GM21423 (cell line): Measurements from ENCODE around the gene ENO1.
"Not testable (repeated sequence)": the region's sequence is repeated elsewhere in the genome, so short reads cannot be mapped to it uniquely, and the experiment has no call there.

ENCODE experiments used
- ATAC-seq: cut with Tn5 transposase; IDR thresholded peaks from one replicate; pipeline ENCODE4 v1.9.1; 2021; ENCODE audit warnings: mild to moderate bottlenecking, moderate library complexity; ENCODE audit not compliant: unreplicated experiment

Gene ENO1

DNA sequence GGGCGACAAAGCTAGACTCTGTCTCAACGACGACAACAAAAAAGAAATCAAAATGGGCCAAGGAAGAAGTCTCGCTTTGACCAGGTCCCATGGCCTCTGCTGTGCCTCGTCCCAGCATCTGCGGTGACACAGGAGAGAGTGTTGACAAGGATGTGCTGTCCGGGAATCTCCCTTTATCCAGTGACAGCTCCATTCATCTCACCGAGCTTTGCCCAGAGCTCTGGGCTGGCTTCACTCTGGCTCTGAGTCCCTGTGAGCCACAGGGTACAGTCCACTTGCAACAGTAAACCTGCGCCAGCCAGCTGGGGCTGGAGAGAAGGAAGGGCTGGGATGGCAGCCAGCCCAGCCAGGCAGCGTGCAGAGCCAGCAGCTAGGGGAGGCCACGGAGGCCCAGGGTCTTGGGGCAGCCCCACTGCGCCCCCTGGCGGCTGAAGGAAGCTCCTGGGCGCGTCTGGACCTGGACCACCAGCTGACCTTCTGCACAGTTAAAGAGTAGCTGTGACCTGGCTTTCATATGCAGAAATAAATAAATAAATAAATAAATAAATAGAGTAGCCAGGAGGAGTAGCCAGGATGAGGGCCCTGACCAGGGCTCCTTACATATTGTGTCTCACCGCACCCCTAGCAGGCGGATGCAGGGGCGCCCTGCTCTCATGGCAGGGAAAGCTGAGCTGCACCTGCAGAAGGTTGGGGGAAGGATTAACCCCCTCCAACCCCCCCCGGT, 29.7 kb downstream of the ENO1 start:
- peak; percentile 68 for ATAC-seq

DNA sequence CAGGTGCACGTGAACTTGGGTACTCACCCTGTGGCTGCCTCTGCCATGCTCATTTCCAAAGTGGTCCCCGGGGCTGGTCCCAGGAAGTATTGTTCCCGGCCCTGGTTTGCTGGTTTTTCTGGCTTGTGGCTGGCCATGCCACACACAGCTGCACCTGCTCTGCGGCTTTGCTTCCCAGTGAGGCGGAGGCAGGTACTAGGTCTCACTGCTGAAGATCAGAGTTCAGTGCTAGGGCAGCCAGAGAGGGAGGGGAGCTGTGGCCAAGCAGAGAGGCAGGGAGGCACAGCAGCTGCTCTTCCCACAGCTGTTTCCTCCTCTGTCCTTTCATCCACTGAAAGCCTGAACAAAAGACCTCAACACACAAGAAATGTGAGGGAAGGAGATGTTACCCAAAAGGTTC, 30.5 kb downstream of the ENO1 start:
- no peak for ATAC-seq

DNA sequence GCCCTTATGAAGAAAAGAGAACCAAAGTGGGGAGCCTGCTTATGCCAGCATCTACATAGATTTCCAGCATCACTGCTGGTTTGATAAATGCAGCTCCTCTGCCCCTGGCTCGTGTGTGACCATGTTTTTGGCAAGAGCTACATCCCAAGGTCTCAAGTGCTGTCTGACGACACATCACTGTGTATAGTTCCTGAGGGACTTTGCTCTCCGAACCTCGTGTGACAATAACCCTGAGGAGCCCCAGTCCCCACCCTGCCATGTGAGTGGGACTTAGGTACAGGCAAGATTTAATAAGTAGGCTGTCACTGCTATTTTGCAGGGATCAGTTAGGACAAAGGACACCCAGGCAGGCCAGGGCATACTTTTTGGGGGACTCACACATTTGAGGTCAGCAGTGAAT, 32.2 kb downstream of the ENO1 start:
- no peak for ATAC-seq

DNA sequence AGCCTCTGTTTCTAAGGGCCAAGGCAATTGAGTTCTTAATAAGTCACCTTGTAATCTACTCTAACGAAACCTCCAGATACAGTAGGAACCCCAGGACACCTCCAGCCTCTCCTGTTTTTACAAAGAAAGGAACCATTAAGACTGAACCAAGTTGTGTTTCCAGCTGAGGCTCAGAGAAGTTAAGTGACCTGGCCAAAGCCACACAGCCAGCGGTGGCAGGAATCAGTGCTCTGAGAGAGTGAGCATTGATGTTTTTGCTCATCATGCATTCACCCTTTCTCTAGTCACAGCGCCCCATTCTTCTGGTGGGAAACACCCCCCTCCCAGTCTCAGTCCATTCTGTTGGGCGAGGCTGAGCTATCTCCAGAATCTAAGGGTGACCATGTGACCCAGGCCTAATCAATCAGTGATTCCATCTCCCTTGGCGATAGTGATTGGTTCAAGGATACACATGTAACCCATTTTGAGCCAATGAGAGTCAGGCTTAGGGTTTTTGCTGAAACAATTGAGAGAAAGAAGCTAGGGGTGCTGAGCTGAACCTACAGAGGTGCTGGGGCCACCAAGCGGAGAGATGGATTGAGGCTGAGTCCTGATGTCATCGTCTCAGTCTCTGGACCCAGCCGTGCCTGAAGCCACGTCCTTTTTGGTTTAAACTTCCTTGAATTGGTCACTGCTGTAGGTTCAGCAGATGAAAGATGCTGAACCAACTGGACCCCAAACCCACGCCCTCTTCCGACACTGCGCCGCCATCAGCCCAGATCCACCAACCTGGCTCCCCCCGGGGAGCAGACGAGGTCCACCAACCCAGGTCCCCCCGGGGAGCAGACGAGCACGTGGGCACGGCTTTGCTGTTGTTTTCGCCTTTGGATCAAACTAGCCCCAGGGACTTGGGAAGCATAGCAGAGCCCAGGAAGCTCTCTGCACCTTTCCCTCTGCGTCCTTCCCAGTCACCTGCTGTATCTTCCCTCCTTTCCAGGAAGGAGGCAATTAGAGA, 33.1 kb downstream of the ENO1 start:
- ATAC-seq, result no peak

DNA sequence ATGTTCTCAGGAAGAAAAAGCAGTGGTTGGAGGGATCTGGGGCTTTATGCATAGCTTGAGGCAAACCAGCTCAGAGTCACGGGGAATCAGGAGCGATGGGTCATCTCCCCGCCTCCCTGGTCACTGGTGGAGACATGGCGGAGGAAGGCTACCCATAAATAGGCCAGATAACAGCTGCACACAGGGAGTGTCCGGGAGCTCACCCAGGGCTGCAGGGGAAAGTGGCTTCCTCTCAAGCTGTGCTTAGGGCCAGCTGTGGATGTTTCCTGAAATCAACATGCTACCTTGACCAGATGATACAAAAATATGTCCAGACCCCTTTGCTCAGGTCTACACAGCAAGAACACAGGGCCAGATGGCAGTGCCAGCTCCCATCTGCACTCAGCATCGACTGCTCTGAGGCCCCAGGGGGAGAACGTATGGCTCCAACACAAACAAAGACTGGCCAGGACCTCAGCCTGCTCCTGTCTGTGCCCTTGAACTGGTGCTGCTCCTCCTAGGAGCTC, 33.9 kb downstream of the ENO1 start:
- ATAC-seq, result no peak

DNA sequence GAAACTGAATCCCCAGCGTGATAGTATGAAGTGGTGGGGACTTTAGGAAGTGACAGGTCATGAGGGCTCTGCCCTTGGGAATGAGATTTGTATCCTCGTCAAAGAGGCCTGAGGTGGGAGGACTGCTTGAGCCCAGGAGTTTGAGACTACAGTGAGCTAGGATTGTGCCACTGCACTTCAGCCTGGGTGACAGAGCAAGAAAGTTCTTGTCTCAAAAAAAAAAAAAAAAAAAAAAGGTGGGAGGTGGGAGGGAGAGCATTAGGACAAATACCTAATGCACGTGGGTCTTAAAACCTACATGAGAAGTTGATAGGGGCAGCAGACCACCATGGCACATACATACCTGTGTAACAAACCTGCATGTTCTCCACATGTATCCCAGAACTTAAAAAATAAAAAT, 37.1 kb downstream of the ENO1 start:
- ATAC-seq, result no peak

DNA sequence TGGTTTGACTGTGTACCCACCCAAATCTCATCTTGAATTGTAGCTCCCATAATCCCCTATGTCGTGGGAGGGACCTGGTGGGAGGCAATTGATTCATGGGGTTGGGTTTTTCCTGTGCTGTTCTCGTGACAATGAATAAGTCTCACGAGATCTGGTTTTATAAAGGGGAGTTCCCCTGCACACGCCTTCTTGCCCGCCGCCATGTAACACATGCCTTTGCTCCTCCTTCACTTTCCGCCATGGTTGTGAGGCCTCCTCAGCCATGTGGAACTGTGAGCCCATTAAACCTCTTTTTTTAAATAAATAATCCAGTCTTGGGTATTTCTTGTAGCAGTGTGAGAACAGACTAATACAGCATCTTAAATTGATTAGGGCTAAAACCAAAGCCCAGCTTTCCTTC, 38.5 kb downstream of the ENO1 start:
- ATAC-seq, result no peak

DNA sequence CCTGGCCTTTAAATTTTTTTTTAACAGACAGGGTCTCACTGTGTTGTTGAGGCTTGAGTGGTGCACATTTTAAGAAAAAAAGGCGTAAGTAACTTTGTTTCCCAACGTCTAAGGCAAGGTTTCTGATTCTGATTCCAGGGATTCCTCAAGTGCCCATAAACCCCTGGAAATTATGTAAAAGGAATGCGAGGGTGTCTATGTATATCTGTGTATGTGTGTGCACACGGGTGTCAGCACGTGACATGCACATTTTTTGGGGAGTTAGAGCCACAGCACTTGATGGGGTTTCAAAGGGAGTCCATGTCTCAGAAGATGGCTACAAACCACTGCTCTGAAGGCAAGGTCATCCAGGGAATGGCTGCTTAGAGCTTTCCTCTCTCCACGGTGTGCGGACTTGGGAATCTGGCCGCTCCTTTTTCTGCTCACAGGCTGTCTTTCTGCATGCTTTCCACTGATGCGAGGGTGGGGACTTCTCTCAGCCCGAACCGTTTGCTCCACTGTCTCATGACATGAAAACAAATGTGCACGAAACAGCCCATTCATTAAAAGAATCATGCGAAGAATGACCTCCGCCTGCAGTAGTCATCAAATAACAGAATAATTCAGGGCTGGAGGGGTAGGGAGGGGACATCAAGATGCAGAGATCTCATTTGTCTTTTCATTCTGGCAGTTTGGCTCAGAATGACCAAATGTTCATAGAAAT, 42.4 kb downstream of the ENO1 start:
- ATAC-seq, result no peak

DNA sequence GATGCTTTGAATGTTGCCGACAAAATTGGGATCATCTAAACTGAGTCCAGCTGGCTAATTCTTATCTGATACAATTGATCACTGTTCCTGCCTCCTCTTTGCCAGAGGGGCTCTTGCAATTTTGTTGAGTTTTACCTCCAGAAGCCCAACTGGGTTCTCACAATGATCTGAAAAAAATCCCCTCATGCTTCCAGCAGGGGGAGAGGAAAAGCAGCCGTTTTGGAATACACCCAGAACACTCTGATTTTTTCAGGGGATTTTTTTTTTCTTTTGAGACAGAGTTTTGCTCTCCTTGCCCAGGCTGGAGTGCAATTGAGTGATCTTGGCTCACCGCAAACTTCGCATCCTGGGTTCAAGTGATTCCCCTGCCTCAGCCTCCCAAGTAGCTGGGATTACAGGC, 47.1 kb downstream of the ENO1 start:
- no peak for ATAC-seq

DNA sequence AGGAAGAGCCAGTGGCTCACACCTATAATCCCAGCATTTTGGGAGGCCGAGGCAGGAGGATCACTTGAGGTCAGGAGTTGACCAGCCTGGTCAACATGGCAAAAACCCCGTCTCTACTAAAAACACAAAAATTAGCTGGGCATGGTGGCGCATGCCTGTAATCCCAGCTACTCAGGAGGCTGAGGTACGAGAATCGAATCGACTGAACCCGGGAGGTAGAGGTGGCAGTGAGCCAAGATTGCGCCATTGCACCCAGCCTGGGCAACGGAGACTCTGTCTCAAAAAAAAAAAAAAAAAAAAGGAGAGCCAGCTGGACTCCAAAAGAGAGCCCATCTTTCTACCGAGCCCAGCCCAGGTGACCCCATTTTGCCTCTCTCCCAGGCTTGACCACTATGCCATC, 47.8 kb downstream of the ENO1 start:
- ATAC-seq, result not testable (repeated sequence)

DNA sequence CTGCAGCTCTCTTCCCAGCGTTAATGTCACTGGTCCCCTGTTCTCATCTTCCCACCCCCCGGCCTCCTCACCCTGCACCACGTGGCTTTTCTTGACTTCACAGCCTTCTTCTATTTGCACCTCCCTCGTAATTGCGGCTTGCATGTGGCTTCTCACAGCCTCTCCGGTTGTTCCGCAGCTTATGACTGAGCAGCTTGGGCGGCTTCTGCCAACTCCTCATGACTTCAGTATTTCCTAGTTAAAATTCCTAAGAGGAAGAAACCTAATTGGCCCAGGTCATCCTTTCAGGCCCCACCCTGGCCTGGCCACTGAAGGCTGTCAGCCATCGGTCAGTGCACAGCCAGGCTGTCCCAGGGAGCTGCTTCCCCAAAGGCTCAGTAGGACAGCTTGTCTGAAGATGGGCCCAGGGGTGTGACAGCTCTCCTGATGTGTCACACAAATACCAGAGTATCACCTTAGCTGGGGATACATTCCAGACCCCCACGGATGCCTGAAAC, 52.5 kb downstream of the ENO1 start:
- ATAC-seq, result no peak

DNA sequence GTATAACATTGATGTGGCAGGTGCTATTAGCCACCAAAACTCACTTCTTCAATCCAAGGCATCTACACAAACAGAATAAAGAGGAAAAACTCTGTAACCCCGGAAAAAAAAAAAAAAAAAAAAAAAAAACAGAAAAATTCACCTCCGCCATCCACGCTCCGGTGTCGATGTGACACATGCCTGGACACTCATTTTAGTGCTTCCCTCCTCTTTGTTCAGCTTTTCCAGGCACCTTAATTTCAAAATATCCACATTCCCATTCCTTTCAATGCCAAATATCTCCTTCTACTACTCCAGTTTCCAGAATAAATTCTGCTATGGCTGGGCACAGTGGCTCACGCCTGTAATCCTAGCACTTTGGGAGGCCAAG, 55.2 kb downstream of the ENO1 start:
- ATAC-seq, result no peak

DNA sequence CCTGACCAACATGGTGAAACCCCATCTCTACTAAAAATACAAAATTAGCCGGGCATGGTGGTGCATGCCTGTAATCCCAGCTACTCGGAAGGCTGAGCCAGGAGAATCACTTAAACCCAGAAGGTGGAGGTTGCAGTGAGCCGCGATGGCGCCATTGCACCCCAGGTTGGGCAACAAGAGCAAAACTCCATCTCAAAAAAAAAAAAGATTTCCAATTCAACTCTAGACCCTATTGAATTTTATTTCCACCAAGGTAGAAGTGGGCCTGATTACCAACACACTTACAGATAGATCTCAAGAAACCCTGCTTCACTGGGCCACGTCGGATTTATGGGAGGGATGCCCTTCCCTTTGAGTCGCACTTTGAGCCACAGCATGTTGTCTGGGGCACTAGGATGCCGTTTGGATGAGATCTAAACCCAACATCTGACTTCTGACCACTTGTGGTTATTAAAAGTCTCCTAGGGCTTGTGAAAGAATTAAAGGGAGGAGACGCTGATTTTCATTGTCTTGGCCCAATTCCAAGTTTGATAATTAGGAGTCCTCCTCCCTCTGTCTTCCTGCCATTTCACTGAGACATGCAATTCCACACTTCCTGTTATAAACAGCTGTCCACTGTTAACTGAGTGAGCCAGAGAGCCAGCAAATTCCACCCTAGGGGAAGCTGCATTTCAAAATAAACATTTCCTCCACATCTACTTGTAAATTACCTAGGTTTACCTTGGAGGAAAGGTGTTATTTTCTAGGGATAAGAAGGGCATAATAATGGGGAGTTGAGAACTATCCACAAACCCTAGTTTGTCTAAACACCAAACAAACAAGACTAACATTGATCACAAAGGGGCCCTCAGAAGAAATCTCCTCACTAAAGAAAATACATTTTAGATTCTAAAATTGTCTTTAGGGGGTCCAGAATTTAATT, 55.9 kb downstream of the ENO1 start:
- ATAC-seq, result no peak

DNA sequence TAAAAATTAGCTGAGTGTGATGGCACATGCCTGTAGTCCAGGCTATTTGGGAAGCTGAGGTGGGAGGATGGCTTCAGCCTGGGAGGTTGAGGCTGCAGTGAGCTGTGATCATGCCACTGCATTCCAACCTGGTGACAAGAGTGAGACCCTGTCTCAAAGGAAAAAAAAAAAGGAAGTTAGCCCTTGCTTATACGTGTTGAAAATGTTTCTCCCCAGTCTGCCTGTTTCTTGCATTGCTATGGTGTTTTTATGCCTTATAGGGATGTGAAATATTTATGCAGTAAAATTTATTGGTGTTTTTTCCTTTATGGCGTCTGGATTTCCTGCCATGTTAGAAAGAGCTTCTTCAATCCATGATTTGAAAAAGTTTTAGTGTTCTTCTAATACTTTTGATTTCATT, 57.4 kb downstream of the ENO1 start:
- ATAC-seq, result no peak

DNA sequence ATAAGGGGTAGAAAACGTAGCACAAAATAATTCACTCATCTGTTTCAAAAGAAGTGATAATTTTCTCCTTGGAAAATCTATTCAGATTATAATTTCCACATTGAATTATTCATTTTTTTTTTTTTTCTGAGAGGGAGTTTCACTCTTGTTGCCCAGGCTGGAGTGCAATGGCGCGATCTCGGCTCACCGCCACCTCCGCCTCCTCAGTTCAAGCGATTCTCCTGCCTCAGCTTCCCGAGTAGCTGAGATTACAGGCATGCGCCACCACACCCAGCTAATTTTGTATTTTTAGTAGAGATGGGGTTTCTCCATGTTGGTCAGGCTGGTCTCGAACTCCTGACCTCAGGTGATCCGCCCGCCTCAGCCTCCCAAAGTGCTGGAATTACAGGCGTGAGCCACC, 59.7 kb downstream of the ENO1 start:
- ATAC-seq, result not testable (repeated sequence)

DNA sequence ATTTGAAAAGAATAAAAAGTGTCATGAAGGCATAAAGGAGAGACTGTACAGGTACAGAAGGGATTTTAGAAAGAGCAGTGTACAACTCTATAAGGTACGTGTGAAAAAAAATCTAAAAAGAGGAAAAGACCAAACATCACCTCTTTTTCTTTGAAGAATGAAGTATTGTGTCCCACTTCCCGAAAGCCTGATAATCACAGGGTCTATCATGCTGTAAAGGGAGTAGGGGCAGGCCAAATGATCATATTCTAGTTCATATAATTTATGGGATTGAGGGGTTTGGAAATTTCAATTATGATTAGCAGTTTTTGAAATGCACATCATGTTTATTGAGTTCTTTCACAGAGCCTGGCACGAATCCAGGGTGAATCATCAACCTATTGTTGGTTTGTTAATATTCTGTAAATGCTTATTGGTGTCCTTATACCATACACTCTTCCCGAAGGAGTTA, 60.1 kb downstream of the ENO1 start:
- no peak for ATAC-seq

DNA sequence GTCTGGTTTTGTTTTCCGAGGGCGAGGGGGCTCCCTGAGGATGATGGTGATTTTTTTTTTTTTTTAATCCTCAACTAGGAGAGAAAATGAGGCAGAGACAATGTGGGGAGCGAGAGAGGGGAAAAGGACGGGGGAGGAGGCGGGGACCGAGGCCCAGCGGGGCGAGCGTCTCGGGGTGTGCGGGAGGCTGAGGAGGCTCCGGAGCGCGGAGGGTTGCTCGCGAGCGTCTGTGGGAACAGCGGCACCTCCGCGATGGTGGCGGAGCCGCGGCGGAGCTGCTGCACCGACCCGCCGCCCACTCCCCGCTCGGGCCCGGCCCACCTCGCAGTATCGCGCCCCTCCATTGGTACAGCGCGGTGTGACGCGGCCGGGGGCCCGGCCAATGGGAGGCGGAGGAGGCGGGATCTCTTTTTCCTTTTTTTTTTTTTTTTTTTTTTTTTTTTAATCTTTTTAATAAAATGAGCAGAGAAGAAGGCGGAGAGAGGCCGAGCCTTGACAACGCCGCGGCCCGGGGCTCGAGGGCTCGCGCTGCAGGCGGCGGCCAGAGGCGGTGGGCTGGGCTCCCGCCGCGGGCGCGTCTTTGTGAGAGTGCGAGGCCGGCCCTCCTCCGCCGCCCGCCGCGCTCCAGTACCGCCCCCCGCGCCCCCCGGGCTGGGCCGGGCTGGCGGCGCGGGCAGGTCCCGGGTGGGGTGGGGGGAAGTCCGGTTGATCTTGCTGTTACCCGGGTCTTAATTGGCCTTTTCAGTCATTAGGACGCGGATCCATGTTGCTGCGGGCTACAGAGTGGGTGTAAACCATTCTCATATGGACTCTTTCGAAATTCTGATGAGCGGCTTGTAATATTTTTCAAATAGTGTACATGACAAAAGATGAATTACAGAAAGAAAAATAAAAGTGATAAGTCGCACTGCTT, 60.8 kb downstream of the ENO1 start, which contains the start of gene RERE:
Gene RERE (minus strand): TSS at position 229 of the 913 bp plus-strand sequence.
- ATAC-seq, result peak; percentile 93

DNA sequence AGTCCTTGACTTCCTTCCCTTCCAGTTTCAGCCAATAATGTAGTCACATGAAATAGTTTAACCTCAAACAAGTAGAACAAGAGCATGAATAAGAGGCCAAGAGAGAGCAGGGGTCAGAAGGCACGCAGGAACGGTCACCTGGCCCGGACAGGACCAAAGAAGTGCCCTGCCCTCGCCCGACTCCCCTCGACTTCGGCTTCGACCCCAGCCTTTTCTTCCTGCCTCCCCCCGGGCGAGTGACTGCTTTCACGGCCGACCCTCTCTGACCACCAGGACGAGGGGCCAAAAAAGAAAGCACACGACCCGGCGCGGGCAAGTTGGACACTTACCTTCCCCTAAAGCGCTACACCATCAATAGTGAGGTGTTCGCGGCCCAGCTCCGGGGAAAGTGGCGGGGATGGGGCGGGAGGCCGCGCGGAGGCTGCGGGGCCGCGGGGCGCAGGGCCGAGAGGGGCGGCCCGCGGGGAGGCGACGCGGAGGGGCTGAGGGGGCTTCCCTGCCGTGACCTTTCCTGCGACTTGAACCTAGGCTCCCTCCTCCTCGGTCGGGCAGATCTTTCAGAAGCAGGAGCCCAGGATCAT, 61.6 kb downstream of the ENO1 start:
- peak; percentile 16 for ATAC-seq
